Measurements from ENCODE around the gene SRP68. TPM values are rescaled to one million over a fixed set of nuclear protein-coding genes. Genes with fewer than 3 reads are reported as not detected.
A peak's percentile ranks its signal among the peaks of the same experiment; 100 is the strongest.

The SRP68 gene
- polyA plus RNA-seq, 1 experiment, result 101 TPM

DNA sequence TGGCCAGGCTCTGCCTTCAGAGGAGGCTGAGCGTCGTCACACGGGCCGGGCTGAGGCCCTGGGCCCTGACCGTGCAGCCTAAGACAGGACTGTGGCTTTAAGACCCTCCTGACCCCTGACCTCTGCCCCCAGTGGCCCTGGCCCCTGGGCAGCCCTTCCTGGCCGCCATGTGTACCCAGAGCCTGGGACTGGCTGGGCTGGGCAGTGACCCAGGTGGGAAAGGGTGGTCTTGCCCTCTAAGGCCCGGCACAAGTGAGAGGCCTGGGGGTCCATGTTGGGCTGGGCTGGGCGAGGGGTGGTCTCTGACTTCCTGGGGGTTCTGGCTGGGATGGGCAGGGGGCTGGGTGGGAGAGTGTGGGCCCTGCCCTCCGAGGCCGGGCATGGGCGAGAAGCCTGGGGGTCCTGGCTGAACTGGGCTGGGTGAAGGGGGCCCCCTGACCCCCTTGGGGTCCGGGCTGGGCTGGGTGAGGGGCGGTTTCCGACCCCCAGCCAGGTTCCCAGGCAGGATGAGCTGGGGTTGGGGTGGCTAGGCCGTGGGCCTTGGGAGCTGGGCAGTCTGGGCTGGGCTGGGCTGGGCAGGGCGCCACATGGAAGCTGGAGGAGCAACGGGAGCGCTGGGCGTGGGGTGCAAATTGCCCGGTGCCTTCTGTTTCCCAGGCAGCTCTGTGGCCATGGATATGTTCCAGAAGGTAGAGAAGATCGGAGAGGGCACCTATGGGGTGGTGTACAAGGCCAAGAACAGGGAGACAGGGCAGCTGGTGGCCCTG lies 71.4 kb downstream of the SRP68 start, which contains the start of gene CDK3:
CDK3 (plus strand) TSS at position 101 of the 767 bp plus-strand sequence; CDS start at position 672, 571 bp downstream.
- ChIA-PET POLR2A (no interaction called here), CTCF (interaction anchor here (0.6 to 6.6 kb wide), 7 partner anchors 9 to 181 kb away, joined by 3 to 46 read pairs (median 4); partner anchors contain the start of gene MRPL38)
- no peaks in the 10 kb centered on the region for H3K9me3 ChIP-seq (ENCODE audit: control insufficient read depth, insufficient read depth, low read length)
- no peak within 1 kb of the TSS for H3K4me3 ChIP-seq (ENCODE audit: low read depth, low read length)
- no peak for DNase-seq (ENCODE audit: low read depth, low spot score)
- H3K27me3 ChIP-seq (ENCODE audit: control insufficient read depth, insufficient read depth, low read length), result no peaks in the 10 kb centered on the region
- no peak within 1 kb of the TSS for H3K27ac ChIP-seq (ENCODE audit: low read depth, low read length)
- TF ChIP-seq, protein P1, sequence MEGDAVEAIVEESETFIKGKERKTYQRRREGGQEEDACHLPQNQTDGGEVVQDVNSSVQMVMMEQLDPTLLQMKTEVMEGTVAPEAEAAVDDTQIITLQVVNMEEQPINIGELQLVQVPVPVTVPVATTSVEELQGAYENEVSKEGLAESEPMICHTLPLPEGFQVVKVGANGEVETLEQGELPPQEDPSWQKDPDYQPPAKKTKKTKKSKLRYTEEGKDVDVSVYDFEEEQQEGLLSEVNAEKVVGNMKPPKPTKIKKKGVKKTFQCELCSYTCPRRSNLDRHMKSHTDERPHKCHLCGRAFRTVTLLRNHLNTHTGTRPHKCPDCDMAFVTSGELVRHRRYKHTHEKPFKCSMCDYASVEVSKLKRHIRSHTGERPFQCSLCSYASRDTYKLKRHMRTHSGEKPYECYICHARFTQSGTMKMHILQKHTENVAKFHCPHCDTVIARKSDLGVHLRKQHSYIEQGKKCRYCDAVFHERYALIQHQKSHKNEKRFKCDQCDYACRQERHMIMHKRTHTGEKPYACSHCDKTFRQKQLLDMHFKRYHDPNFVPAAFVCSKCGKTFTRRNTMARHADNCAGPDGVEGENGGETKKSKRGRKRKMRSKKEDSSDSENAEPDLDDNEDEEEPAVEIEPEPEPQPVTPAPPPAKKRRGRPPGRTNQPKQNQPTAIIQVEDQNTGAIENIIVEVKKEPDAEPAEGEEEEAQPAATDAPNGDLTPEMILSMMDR (IDR thresholded peaks at IDR 0.05; ENCODE audit: low read depth, low read length), result no peak

- Histone ChIP-seq H3K9me3 (ENCODE audit: control insufficient read depth, insufficient read depth, low read length) (no peaks in the 10 kb centered on the region), H3K4me3 (ENCODE audit: low read depth, low read length) (no peak overlapping the region), H3K27me3 (ENCODE audit: control insufficient read depth, insufficient read depth, low read length) (no peaks in the 10 kb centered on the region), H3K27ac (ENCODE audit: low read depth, low read length) (no peak overlapping the region)
- POLR2A ChIA-PET, result interaction anchor here (0.6 kb wide), 1 partner anchor 288 kb away, joined by 5 read pairs; no protein-coding TSS in a partner anchor
- TF ChIP-seq, protein P1 (IDR thresholded peaks at IDR 0.05; ENCODE audit: low read depth, low read length), result peak; percentile 66
- no peak for DNase-seq (ENCODE audit: low read depth, low spot score)
- CTCF ChIA-PET, result interaction anchor here (0.6 to 6.6 kb wide), 9 partner anchors 8 to 182 kb away, joined by 3 to 46 read pairs (median 4); partner anchors contain the start of gene MRPL38
These were observed 72.1 kb downstream of the SRP68 start for GRCh38 chr17:76000016-76000754.

DNA sequence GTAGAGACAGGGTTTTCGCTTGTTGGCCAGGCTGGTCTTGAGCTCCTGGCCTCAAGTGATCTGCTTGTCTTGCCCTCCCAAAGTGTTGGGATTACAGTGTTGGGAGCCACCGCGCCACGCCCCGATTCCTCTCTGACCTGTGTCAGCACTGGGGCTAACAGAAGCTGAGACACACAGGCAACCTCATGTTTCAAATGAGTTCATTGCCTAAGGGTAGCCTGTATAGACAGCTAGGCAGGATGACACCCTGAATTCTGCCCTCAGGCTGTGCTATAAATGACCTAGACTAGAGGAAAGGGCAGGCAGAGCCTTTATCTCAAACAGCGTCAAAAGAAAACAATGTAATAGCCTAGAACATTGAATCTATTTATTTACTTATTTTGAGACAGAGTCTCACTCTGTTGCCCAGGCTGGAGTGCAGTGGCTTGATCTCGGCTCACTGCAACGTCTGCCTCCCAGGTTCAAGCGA lies 74.0 kb downstream of the SRP68 start:
- Histone ChIP-seq H3K27me3 (ENCODE audit: control insufficient read depth, insufficient read depth, low read length) (no peaks in the 10 kb centered on the region), H3K9me3 (ENCODE audit: control insufficient read depth, insufficient read depth, low read length) (no peaks in the 10 kb centered on the region), H3K27ac (ENCODE audit: low read depth, low read length) (no peak overlapping the region), H3K4me3 (ENCODE audit: low read depth, low read length) (no peak overlapping the region)
- DNase-seq (ENCODE audit: low read depth, low spot score), result no peak
- POLR2A ChIA-PET, result interaction anchor here (0.7 kb wide), 2 partner anchors 17 to 281 kb away, joined by 5 read pairs; no protein-coding TSS in a partner anchor
- TF ChIP-seq, protein P1 (IDR thresholded peaks at IDR 0.05; ENCODE audit: low read depth, low read length), result no peak
- CTCF ChIA-PET, result interaction anchor here (6.4 kb wide), 1 partner anchor 16 kb away, joined by 37 read pairs; no protein-coding TSS in a partner anchor

GRCh38 chr17:75996665-75997590 lies 75.4 kb downstream of the SRP68 start:
- DNase-seq (ENCODE audit: low read depth, low spot score), result no peak
- TF ChIP-seq, protein P1 (IDR thresholded peaks at IDR 0.05; ENCODE audit: low read depth, low read length), result no peak
- Histone ChIP-seq H3K27ac (ENCODE audit: low read depth, low read length) (peak overlapping the region; percentile 47), H3K4me3 (ENCODE audit: low read depth, low read length) (no peak overlapping the region), H3K27me3 (ENCODE audit: control insufficient read depth, insufficient read depth, low read length) (no peaks in the 10 kb centered on the region), H3K9me3 (ENCODE audit: control insufficient read depth, insufficient read depth, low read length) (no peaks in the 10 kb centered on the region)
- CTCF ChIA-PET, result interaction anchor here (0.9 to 6.4 kb wide), 3 partner anchors 8 to 17 kb away, joined by 3 to 37 read pairs (median 4); no protein-coding TSS in a partner anchor
- POLR2A ChIA-PET, result interaction anchor here (0.5 kb wide), 1 partner anchor 34 kb away, joined by 3 read pairs; no protein-coding TSS in a partner anchor
